ENCODE data around the gene MLLT1. TPM values are rescaled to one million over a fixed set of nuclear protein-coding genes. Genes with fewer than 3 reads are reported as not detected.

MLLT1 gene
- total and polyA plus RNA-seq, 5 donors from 2014 or later, result 0.45 to 35.6 (median 0.68) TPM

DNA sequence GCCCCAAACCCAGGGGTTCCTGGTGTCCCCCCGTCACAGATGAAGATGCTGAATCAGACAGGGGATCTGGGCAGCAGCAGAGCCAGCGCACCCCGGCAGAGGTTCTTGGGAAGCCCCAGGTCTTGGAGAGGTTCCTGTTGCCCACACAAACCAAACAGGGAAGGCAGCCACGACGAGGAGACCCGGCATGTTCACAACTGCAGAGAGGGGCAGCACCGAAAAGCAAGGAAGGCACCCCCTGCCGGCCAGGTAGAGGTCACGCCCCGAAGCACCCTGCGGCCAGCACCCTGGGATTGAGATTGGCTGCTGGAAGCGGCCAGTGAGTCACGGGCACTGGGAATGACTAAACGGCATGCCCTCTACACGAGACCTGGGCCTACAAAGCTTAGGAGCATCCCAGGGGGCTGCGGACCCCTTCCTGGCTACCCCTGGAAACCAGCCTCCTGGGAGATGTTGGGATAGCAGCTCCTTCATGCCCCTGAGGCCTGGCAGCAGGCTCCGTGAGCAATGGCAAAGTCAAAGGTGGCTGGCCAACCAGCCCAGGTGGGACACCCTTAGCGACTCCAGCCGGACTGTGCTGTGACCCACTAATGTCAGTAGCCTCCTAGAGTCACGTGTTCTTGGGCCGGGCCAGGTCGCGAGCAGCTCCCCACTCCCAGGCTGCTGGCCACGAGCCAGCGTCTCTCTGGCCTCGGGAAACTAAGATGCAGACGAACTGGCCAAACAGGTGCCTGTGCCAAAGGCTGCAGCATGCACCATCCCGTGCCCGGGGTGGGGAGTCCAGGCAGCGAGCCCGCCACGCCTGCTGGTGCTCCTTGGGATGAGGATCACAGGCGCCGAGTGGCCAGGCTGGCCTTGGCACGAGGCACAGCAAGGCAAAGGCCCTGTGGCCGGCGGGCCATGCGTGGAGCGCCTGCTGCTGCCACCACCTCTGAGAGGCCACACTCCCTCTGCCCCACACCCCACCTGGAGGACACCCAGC, 43.2 kb downstream of the MLLT1 start:
- no peaks in the 10 kb centered on the region for H3K36me3 ChIP-seq (ENCODE audit: control insufficient read depth, insufficient read depth, low read length)
- no peak overlapping the region for H3K27ac Mint-ChIP-seq
- H3K27ac ChIP-seq (ENCODE audit: insufficient read depth, low read length, poor library complexity, severe bottlenecking), result no peak overlapping the region
- H3K4me1 ChIP-seq (ENCODE audit: control insufficient read depth, insufficient read depth, low read length, poor library complexity, severe bottlenecking), result peaks cover 23% of the 10 kb centered on the region
- no peak overlapping the region for H3K4me3 Mint-ChIP-seq
- peaks cover 8% of the 10 kb centered on the region for H3K36me3 Mint-ChIP-seq
- no peak overlapping the region for H3K4me3 ChIP-seq (ENCODE audit: low read depth, low read length)
- H3K9me3 ChIP-seq (ENCODE audit: control insufficient read depth in 2 of 2, low read length in 2 of 2), result no peaks in the 10 kb centered on the region
- peaks cover 11 to 49% (median 28%) of the 10 kb centered on the region in 4 donors for H3K4me1 Mint-ChIP-seq
- DNase-seq (no peak), ATAC-seq (ENCODE audit: low read depth in 2 of 2) (no peak)
- peaks cover 0 to 2% (median 0%) of the 10 kb centered on the region in 7 donors for H3K9me3 Mint-ChIP-seq
- no peaks in the 10 kb centered on the region for H3K27me3 Mint-ChIP-seq
- no peaks in the 10 kb centered on the region for H3K27me3 ChIP-seq (ENCODE audit: control insufficient read depth, insufficient read depth, low read length)

DNA sequence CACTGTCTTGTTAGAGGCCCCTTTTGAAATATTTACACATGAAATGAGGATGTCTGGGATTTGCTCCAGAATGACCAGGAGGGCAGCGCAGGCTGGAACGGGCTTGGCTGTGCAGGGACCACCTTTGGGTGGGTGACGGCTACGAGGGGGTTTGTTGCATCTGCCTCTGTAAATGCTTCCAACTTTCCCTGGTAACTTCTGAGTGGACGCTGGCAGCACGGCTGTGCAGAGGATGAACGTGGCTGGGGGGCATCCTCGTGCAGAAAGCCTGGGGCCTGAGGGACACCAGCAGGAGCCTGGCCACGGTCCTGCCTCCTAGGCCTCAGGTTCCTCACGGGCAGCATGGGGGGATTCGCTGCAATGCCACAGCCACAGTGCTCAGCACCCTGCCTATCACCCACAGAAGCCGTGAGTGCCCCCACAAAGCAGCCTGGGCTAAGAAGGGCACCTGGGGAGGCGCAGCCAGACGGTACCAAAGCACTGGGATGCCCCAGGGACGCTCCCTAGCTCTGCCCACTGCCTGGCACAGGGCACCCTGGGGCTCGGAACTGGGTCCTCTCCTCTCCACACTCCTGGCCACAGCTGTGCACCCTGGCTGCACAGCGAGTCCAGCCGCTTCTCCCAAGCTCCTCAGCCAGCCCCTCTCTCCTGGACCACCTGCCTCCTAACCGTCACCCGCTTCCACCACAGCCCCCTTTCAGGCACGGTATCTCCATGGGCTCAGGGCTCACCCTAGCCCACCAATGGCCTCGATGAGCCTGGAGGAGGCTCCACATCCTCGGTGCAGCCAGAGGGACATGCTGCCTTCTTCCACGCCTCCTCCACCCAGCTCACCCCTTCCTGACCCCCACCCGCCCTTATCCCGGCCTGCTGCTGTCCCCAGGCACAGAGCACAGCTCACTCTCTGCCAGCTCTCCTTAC, 44.5 kb downstream of the MLLT1 start:
- peaks cover 13% of the 10 kb centered on the region for H3K36me3 Mint-ChIP-seq
- Histone ChIP-seq H3K27me3 (ENCODE audit: control insufficient read depth, insufficient read depth, low read length) (no peaks in the 10 kb centered on the region), H3K4me3 (ENCODE audit: low read depth, low read length) (no peak overlapping the region), H3K36me3 (ENCODE audit: control insufficient read depth, insufficient read depth, low read length) (peaks cover under 1% of the 10 kb centered on the region), H3K9me3 (ENCODE audit: control insufficient read depth in 2 of 2, low read length in 2 of 2) (no peaks in the 10 kb centered on the region), H3K4me1 (ENCODE audit: control insufficient read depth, insufficient read depth, low read length, poor library complexity, severe bottlenecking) (peaks cover 23% of the 10 kb centered on the region), H3K27ac (ENCODE audit: insufficient read depth, low read length, poor library complexity, severe bottlenecking) (no peak overlapping the region)
- no peak for ATAC-seq (ENCODE audit: low read depth in 2 of 2)
- H3K27ac Mint-ChIP-seq, result peak overlapping the region in 1 of 3 donors; percentile 73
- no peak overlapping the region for H3K4me3 Mint-ChIP-seq
- peaks cover 11 to 50% (median 30%) of the 10 kb centered on the region in 4 donors for H3K4me1 Mint-ChIP-seq
- H3K27me3 Mint-ChIP-seq, result no peaks in the 10 kb centered on the region
- peaks cover 0 to 2% (median 0%) of the 10 kb centered on the region in 7 donors for H3K9me3 Mint-ChIP-seq
- DNase-seq, result no peak

DNA sequence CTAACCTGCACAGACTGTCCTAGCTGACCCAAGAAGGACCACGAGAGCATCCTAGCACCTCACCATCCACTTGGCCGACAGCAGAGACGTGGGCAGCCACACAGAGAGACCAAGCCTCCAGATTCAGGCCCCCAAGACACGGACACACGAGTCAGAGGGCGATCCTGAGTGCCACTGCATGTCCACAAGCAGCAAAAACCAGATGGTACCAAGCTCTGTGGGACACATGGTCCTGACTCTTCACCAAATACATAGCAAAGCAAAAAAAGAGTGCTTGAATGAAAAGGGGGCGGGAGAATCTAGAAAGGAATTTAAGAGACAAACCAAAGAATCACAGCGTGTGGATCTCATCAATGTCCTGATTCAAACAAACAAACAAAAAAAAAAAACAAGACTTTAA, 45.2 kb downstream of the MLLT1 start:
- Histone ChIP-seq H3K4me3 (ENCODE audit: low read depth, low read length) (no peak overlapping the region), H3K4me1 (ENCODE audit: control insufficient read depth, insufficient read depth, low read length, poor library complexity, severe bottlenecking) (peaks cover 20% of the 10 kb centered on the region), H3K36me3 (ENCODE audit: control insufficient read depth, insufficient read depth, low read length) (peaks cover 6% of the 10 kb centered on the region), H3K9me3 (ENCODE audit: control insufficient read depth in 2 of 2, low read length in 2 of 2) (no peaks in the 10 kb centered on the region), H3K27ac (ENCODE audit: insufficient read depth, low read length, poor library complexity, severe bottlenecking) (no peak overlapping the region), H3K27me3 (ENCODE audit: control insufficient read depth, insufficient read depth, low read length) (no peaks in the 10 kb centered on the region)
- Mint-ChIP-seq H3K4me3 (no peak overlapping the region), H3K9me3 (peaks cover 0 to 2% (median 0%) of the 10 kb centered on the region in 7 donors), H3K27ac (peak overlapping the region in 1 of 3 donors; percentile 59), H3K36me3 (peaks cover 13% of the 10 kb centered on the region), H3K27me3 (no peaks in the 10 kb centered on the region), H3K4me1 (peaks cover 8 to 46% (median 26%) of the 10 kb centered on the region in 4 donors)
- no peak for ATAC-seq (ENCODE audit: low read depth in 2 of 2)
- no peak for DNase-seq

GRCh38 chr19:6233827-6234511, 45.8 kb downstream of the MLLT1 start:
- H3K9me3 ChIP-seq (ENCODE audit: control insufficient read depth in 2 of 2, low read length in 2 of 2), result no peaks in the 10 kb centered on the region
- H3K9me3 Mint-ChIP-seq, result peaks cover 0 to 2% (median 0%) of the 10 kb centered on the region in 7 donors
- peaks cover 14% of the 10 kb centered on the region for H3K4me1 ChIP-seq (ENCODE audit: control insufficient read depth, insufficient read depth, low read length, poor library complexity, severe bottlenecking)
- ATAC-seq (ENCODE audit: low read depth in 2 of 2), result no peak
- peaks cover 5 to 41% (median 21%) of the 10 kb centered on the region in 4 donors for H3K4me1 Mint-ChIP-seq
- H3K27me3 Mint-ChIP-seq, result no peaks in the 10 kb centered on the region
- no peaks in the 10 kb centered on the region for H3K27me3 ChIP-seq (ENCODE audit: control insufficient read depth, insufficient read depth, low read length)
- no peak for DNase-seq
- H3K4me3 Mint-ChIP-seq, result no peak overlapping the region
- peaks cover 6% of the 10 kb centered on the region for H3K36me3 ChIP-seq (ENCODE audit: control insufficient read depth, insufficient read depth, low read length)
- H3K27ac Mint-ChIP-seq, result peak overlapping the region in 1 of 3 donors; percentile 90
- H3K27ac ChIP-seq (ENCODE audit: insufficient read depth, low read length, poor library complexity, severe bottlenecking), result no peak overlapping the region
- peaks cover 14% of the 10 kb centered on the region for H3K36me3 Mint-ChIP-seq
- H3K4me3 ChIP-seq (ENCODE audit: low read depth, low read length), result no peak overlapping the region

GRCh38 chr19:6233056-6233826, 46.5 kb downstream of the MLLT1 start:
- Mint-ChIP-seq H3K9me3 (peaks cover 0 to 2% (median 0%) of the 10 kb centered on the region in 7 donors), H3K4me1 (peaks cover 4 to 33% (median 14%) of the 10 kb centered on the region in 4 donors), H3K36me3 (peaks cover 14% of the 10 kb centered on the region), H3K4me3 (no peak overlapping the region), H3K27me3 (no peaks in the 10 kb centered on the region), H3K27ac (peak overlapping the region in 1 of 3 donors; percentile 90)
- DNase-seq, result no peak
- no peaks in the 10 kb centered on the region for H3K9me3 ChIP-seq (ENCODE audit: control insufficient read depth in 2 of 2, low read length in 2 of 2)
- H3K27ac ChIP-seq (ENCODE audit: insufficient read depth, low read length, poor library complexity, severe bottlenecking), result no peak overlapping the region
- peaks cover 7% of the 10 kb centered on the region for H3K4me1 ChIP-seq (ENCODE audit: control insufficient read depth, insufficient read depth, low read length, poor library complexity, severe bottlenecking)
- no peak overlapping the region for H3K4me3 ChIP-seq (ENCODE audit: low read depth, low read length)
- peaks cover 6% of the 10 kb centered on the region for H3K36me3 ChIP-seq (ENCODE audit: control insufficient read depth, insufficient read depth, low read length)
- no peak for ATAC-seq (ENCODE audit: low read depth in 2 of 2)
- H3K27me3 ChIP-seq (ENCODE audit: control insufficient read depth, insufficient read depth, low read length), result no peaks in the 10 kb centered on the region

DNA sequence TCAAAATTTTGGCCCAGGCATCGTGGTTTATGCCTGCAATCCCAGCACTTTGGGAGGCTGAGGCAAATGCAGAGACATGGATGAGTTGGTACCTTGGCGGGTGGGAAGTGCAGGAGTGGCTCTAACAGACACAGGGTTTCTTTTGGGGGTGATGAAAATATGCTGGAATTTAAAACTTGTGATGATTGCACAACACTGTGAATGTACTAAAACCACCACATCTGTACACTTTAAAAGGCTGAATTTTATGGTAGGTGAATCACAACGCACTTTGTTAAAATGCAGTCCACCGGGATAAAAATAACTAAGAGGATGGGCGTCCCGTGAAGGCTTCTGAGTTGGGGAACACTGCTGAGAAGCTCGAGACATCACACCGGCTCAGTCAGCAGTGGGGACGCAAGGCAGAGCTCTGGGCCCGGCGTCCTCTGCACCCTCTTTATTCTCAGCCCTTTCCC, 47.1 kb downstream of the MLLT1 start:
- Mint-ChIP-seq H3K9me3 (peaks cover 0 to 2% (median 0%) of the 10 kb centered on the region in 7 donors), H3K36me3 (peaks cover 14% of the 10 kb centered on the region), H3K27me3 (no peaks in the 10 kb centered on the region), H3K4me1 (peaks cover 0 to 27% (median 9%) of the 10 kb centered on the region in 4 donors), H3K27ac (peak overlapping the region in 1 of 3 donors; percentile 20), H3K4me3 (no peak overlapping the region)
- no peak for DNase-seq
- Histone ChIP-seq H3K4me1 (ENCODE audit: control insufficient read depth, insufficient read depth, low read length, poor library complexity, severe bottlenecking) (peaks cover under 1% of the 10 kb centered on the region), H3K27ac (ENCODE audit: insufficient read depth, low read length, poor library complexity, severe bottlenecking) (no peak overlapping the region), H3K36me3 (ENCODE audit: control insufficient read depth, insufficient read depth, low read length) (peaks cover 6% of the 10 kb centered on the region), H3K9me3 (ENCODE audit: control insufficient read depth in 2 of 2, low read length in 2 of 2) (no peaks in the 10 kb centered on the region), H3K27me3 (ENCODE audit: control insufficient read depth, insufficient read depth, low read length) (no peaks in the 10 kb centered on the region), H3K4me3 (ENCODE audit: low read depth, low read length) (no peak overlapping the region)
- no peak for ATAC-seq (ENCODE audit: low read depth in 2 of 2)
